Posterior vena cava (tissue), 2 donors: ENCODE results near the gene PANX1. TPM values are rescaled to one million over a fixed set of nuclear protein-coding genes. Genes with fewer than 3 reads are reported as not detected.
A peak's percentile ranks its signal among the peaks of the same experiment; 100 is the strongest.

Source experiments
- DNase-seq: peaks from one replicate; pipeline ENCODE4 v3.0.0-alpha.2; 2020; ENCODE audit warnings: low spot score
- intact Hi-C, 2 donors: fragments of 100-400 bp; cut with DNase I; formaldehyde crosslinking; loops; one replicate each; pipeline versions ENCODE4 v1.14.1 to v1.14.2; 2022 to 2023
- total RNA-seq, 2 donors: library from RNA; stranded (reverse); fragmentation: NEBNext Ultra II Directional; extraction: Animal tissue kit (Norgen Biotek cat#: 25700); gene quantifications; one replicate each; pipeline ENCODE4 v1.2.1, GENCODE V29; 2021
- donor health status: DM: yes; HTN: yes; CAD: no.
- donor health status: DM: yes; HTN: yes; CAD: no.

PANX1 gene
- total RNA-seq, 2 donors from 2014 or later, result 20.2 to 45.3 TPM

DNA sequence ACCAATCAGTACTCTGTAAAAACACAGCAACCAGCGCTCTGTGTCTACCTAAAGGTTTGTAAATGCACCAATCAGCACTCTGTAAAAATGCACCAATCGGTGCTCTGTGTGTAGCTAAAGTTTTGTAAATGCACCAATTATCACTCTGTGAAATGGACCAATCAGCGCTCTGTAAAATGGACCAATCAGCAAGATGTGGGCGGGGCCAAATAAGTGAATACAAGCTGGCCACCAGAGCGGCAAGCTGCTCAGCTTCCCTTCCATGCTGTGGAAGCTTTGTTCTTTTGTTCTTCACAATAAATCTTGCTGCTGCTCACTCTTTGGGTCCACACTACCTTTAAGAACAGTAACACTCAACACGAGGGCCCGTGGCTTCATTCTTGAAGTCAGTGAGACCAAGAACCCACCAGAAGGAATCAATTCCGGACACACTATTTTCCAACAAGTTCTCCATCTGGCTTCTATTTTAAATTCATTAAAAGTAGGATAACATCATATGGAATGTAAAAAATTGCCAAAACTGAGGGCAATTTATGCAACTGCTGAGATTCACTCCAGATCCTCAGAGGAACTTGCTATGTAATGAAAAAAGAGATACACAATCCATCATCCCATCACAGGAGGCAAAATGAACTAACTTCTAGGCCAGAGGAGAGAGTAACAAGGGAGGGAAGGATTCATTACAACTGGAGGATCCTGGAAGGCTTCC lies 3.1 kb upstream of the PANX1 start:
- no peak for DNase-seq
- intact Hi-C loops, result no loop called here

DNA sequence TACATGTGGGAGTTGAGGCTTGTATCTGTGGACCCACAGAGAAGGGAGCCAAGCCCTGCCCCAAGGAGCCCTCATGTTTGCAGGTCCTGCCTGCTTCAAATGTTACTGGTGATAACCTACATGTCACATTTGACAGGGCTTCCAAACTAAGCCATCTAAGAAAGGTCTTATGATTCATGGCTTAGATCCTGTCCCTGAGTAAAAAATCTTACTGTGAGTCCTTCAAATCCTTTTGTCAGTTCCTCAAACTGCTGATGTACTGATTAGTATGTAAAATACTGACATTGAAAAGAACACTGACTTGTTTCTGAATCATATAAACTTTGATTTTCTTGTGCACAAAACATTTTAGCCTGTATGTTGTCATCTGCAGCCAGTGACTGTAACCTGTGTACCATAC lies 1.0 kb upstream of the PANX1 start:
- intact Hi-C loops, result no loop called here
- no peak for DNase-seq

DNA sequence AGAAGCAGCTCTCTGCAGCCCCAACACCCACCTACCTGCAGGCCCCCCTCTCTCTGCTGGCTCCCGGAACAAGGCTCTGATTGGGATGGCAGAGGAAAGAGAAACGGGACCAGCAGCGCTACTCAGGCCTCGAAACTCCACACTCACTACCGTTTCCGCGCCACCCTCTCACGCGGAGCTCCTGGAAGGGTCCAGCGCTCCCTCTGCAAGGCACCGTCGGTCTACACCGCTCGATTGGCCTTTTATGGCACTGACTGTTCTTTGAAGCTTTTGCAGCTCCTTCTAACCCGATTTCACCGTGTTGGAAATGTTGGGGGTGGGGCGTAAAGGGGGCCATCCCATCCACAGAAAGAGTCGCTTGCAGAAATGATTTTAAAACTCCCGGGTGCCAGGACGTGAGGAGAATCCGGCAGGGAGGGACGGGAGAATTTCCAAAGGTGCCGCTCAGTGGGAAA lies 323 bp upstream of the PANX1 start:
- intact Hi-C loops, result no loop called here
- no peak for DNase-seq

DNA sequence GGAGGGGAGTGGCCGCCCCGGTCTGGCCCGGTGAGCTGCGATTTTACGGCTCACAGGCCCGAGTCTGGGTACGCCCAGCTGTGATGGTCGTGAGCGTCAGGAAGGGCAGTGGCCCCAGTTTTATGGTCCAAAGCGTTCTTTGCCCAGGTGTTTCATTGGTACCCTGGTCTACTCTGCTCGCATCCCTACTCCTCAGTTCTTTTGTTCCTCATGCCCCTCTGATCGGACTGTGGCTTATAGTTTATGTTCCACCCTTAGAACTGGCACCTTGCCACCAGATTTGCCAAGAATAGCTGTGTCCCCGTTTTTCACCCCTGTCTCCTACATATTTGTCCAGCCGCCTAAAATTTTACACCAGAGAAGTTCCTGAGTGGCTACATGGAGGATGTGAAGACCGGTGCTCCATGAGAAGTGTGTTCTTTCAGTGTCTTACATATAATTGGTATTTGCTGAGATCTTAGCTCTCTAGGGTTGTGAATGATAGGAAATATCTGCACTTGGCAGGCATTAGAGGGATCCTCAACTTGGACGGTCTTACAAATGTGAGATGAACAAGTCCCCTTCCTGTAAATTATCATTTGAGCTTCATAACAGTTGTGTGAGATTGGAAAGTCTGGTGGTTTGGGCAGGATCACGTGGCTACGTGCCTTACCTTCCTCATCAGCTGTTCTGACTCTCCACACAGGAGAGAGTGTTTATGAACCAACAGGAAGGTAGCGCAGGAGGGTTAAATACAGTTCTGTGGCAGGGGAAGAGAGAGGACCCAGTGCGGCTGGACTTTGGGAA lies 1.1 kb downstream of the PANX1 start:
- intact Hi-C loops, result loop anchor here in 1 of 2 donors (1.0 kb wide), 1 partner anchor 16 kb away; no protein-coding TSS in a partner anchor
- no peak for DNase-seq

DNA sequence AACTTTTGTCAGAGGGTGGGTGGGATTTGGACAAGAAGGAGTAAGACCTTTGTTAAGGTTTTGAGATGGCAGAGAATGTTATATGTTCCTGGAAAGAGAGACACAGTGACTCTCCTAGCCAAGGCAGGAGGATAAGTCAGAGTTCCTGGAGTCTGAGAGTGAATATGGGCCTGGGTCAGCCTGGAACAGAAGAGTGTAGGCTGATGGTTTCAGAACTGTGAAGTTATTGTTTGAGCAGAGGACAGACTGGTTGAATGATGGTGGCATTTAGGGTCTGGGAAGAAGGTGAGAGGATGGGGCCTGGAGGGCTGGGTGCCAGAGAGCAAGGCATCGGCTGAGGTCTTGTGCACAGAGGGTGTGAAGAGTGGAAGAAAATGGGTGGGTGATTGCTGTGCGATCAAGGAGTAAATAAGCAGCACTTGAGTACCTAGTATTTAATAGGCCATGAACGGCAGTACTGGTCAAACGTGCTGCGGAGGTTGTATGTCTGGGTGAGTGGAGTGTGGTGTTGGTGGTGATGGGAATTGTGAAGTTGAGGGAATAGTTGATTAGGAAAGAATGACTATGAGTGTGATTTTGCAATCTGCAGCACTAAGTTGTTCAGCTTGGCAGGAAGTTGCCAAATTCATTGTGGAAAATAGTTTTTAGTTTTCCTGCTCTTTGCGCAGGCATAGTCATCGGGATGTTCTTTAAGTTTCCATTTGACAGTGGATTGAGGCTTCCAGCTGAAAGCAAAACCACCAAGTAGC lies 1.8 kb downstream of the PANX1 start:
- intact Hi-C loops, result no loop called here
- DNase-seq, result no peak

DNA sequence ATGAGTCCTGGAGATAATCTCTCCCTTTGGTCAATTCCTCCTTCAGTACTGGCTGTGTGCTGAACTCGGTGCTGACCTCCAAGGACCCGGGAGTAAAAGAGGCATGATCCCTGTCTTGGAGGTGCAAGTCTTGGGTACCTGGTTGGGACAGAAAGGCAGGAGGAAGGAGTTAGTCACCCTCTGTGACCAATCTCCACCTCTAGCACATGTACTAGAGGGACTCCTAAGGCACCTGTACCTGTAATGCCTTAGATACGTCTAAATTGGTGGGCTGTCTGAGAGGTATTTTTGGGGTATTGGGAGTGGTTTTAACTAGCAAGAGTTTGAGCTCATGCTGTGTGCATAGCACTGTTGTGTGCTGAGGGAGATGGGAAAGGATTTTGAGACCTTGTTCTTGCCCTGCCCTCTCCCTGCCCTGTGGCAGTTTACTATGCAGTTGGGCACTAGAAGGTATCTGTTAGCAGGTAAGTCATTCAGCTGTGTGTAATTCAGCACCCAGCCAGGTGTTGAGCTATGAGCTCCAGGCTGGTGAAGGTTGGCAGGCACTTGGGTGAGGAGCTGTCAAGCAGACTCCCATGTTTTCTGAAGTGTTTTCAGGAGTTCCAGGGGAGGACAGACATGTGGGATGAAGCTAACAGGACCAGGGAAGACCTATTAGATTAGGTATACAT lies 2.5 kb downstream of the PANX1 start:
- DNase-seq, result no peak
- intact Hi-C loops, result no loop called here

DNA sequence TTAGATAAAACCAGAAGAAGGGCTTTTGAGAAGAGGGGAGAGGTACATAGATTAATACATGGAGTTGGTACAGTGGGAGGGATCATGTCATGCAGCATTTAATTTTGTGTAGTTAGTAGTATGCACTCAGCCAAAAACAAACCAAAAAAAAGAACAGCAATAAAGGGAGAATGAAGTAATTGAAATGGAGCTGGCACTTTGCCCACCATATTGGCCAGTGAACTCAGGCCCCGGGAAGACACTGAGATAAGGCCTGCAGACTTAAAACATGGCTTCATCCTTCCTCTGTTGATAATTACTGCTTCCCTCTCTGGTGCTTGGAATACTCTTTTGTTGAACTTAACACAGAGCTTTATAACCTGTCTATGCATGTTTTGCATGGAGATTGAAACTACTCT lies 3.1 kb downstream of the PANX1 start:
- intact Hi-C loops, result no loop called here

DNA sequence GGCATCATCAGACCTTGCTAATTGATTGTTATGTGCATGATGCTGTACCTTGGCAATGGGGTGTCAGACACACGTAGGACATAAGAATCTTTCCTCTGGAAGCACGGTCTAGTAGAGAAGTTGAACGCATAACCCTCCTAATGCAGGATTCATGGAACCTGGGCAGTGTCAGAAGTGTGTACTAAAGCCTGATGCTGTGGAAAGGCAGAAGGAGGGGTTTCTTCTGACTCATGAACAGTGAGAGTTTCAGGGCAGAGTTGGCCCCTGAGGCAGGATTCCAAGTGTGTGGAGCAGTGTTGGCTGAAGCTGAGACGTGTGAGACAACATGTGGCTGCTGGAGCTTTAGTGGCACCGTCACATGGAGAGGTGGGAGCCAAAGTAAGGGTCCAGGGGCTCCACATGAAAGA lies 3.5 kb downstream of the PANX1 start:
- no peak for DNase-seq

More for the DNA sequence above, 3.1 kb downstream of the PANX1 start:
- DNase-seq, result no peak

DNA sequence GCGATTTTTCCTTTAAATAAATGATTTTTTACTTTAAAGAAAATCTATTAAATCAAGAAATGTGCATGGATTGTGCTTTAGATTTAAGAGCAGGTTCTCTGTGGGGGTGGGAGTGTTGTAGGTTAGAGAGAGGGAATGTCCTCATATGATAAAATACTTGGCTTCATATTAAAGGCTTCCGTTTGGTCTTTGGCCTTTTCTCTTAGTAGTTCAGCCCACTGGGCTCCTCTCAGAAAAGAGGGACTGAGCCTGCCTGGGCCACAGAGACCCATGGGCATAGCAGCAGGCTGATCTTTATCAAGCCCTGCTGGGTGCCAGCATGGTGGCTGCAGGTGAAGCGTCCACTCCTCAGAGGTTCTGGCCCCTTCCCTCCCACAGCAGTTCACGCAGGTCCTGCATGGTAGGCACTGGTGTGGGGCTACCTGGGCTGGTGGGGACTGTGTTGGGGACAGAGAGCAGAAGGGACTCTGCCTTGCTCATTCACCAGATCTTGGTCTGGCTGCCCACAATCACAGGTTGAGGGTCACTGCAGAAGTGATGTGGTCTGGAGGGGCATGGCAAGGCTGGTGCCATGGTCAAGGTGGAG lies 4.3 kb downstream of the PANX1 start:
- intact Hi-C loops, result no loop called here

More for the DNA sequence above, 3.5 kb downstream of the PANX1 start:
- intact Hi-C loops, result no loop called here

DNA sequence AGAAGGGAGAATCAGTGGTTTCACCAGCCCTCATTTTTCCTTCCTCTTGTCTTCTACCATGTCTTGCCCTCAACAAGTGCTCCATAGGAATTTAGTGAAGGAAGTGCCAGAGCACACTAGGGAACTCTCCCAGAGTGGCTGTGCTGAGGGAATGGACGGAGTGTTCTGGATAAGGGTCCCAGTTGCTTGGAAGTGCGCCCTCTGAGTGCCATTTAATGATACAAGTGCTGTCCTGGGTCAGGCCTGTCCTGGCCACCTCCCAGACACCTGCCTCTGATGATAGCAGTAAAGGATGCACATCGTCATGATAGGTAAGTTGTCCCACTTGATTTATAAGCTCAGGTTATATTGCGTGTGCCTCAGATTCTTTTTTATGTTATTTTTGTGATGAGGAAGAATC lies 5.1 kb downstream of the PANX1 start:
- intact Hi-C loops, result no loop called here
- DNase-seq, result no peak

More for the DNA sequence above, 4.3 kb downstream of the PANX1 start:
- DNase-seq, result no peak

DNA sequence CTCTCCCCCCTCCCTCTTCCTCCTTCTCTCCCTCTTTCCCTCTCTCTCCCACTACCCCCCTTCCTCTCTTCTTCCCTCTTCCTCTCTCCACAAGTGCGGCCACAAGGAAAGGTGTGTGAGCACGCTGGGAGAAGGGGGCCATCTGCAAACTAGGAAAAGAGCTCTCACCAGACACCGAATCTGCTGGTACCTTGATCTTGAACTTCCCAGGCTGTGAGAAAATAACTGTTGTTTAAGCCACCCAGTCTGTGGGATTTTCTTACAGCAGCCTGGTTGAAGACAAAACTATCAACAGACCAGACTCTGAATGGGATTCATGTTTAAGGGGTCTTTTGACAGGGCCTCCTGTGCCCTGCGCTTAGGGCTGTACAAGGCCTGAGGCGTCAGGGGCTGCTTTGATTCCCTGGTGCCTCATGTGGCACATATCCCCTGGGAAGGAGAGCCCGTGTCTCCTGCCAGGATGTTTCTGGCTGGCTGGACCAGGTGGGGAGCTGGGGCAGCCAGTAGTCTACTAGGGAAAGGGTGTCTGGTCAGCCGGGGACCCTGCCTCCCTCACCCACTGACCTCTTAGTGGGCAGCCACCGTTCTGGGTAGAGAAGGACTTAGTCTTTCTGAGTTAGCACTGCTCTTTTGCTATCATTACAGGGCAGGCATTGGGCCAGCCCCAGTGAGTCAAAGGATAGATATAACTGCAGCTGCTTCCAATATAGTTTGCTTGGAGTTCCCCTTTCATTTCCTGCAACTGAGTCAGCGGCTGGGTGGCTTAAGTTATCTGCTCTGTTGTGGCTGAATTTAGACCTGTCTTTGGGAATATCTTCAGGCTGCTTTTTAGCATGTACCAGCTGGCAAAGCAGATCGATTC lies 6.2 kb downstream of the PANX1 start:
- intact Hi-C loops, result no loop called here
- peak; percentile 95 for DNase-seq

DNA sequence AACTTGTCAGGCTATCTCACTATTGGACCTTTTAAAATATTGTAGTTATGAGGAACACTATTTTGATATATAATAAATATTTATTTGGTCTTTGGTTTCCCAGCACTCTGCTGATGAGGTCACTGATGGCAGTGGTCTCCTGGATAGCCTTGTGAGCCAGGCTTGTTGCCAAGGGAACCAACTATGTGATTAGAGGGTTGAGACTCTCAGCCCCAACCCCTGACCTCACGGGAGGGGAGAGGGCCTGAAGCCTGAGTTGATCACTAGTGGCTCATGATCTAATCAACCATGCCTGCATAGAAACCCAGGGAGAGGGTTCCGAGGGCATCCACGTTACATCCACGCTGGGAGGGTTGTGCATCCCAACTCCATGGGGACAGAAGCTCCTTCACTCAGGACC lies 10.8 kb downstream of the PANX1 start:
- intact Hi-C loops, result no loop called here

DNA sequence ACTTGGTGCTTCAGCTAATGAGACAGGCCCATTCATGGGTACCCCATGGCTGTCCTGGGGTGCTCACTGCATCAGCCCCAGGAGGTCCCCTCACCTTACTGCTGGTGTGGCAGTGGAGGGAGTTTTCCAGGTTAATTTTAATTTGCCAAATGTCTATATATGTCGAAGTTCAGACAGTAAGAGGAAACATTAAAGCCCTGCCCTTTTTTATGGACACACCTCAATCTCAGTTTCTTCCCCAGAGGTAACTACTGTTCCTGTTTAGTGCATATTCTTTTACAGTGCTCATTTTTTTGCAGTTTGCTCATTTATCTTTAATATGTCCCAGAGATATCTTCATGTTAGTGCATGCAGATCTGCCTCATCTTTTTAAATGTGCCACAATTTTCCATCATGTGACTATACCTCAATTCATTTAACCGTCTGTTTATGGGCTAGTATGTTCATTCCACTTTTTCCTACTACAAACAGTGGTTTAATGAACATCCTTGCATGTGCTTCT lies 11.6 kb downstream of the PANX1 start:
- DNase-seq, result no peak
- intact Hi-C loops, result no loop called here

More for the DNA sequence above, 10.8 kb downstream of the PANX1 start:
- no peak for DNase-seq

DNA sequence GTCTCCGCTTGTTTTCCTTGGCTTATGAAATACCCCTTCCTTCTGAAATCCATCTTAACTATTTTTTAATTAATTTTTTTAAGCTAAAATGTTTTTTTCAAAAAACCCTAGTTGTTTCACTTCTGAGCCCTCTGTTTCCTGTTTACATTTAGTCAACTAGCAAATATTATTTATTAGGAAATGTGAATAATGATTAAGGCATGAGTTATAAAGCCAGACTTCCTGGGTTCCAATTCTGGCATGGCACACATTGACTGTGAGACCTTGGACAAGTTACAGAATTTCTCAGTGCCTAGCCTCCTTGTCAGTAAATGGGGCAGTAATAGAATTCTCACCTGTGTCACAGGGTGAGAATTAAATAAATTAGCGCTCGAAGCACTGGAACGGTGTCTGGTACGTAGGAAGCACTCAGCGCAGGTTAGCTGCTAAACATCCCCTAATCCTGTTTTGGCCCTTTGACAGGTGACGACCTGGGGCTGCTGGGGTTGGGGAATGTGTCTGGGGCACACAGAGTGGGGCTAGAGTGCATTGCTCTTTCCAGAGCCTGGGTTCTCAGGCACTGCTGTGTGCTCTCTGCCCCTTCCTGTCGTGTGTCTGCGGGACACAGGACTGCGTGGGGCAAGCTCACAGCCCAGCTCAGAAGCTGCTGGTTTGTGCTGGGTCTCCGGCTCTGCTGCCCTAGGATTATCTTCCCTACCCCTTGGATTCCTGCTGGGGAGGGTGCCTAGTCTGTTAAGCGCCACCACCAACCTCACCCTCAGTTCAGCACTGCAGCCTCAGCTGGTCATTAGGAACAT lies 13.1 kb downstream of the PANX1 start:
- intact Hi-C loops, result no loop called here
- no peak for DNase-seq

DNA sequence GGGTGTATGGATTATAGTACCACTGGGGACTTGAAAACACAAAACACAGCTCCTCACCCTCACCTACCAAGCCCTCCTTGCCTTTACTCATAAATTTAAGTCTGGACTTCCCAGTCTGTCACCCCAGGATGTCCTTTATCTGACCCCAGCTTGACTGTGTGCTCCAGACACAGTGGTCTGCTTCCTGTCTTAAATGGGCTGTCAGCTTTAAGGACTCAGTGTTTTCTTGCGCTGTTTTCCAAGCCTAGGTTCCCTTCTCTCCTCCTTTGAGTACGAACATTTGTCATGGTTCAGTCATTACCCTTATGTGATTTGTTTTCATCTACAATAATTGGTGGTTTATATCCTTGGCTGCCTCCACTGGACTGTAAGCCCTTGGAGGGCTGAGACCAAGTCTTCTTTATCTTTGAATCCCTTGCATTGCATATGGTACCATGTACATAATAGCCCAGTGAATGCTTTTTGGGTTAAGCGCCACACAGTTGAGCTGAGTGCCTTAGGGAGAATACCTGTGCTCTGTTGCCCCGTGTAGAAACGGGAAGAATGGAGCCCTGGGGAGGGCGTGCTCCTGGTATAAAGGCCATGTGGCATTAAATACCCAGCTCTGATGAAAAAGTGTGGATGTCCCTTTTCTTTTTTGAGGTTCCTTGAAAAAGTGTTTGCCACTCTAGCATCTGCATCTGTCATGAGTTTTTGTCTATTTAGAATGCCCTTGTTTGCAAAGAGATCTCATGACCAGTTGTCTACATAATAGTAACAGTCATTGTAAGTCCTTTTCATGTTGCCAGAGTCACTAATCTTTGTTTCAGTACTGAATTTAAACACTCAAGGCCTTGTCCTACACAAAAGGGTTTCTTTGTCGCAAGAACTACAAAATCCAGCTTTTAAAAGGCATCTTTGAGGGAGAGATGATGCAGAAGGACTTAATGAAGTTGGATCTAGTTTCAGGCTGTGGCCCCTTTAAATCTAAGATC lies 14.0 kb downstream of the PANX1 start:
- DNase-seq, result no peak
- intact Hi-C loops, result no loop called here

DNA sequence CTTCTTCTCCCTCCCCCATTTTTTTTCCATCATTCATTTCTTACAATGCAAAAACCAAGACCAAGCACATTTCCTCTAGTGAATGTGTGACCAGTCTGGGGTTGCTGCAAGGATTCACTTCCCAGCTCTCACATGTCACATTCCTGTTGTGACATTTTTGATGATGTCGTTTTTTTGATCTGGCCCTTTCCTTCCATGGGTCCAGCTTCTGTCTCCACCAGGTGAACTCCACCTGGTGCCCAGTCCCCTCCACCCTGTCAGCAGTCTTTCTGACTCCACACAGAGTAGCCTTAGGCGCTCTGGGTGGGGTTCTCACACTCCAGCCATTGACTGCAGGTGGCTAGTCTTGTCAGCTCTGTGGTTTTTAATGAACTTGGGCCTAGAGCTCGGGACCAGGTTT lies 15.6 kb downstream of the PANX1 start:
- no peak for DNase-seq
- intact Hi-C loops, result no loop called here
